Effector memory CD4-positive, alpha-beta T cell (primary cell): Measurements from ENCODE around the gene EXPH5.

Experiments
- DNase-seq, 3 donors: peaks; one replicate each; pipeline ENCODE4 v3.0.0-alpha.2; 2020
- H3K27ac ChIP-seq: 2 replicates; pipeline ENCODE4 v1.7.0; 2013; ENCODE audit warnings: mild to moderate bottlenecking, low read length, moderate library complexity; ENCODE audit not compliant: insufficient read depth, poor library complexity, severe bottlenecking
- H3K27me3 ChIP-seq: replicated peaks from 2 replicates; pipeline ENCODE4 v1.7.0; 2013; ENCODE audit warnings: mild to moderate bottlenecking, low read length; ENCODE audit not compliant: insufficient read depth, control insufficient read depth, poor library complexity, severe bottlenecking
- H3K36me3 ChIP-seq: 2 replicates; pipeline ENCODE4 v1.7.0; 2013; ENCODE audit warnings: mild to moderate bottlenecking, low read length, moderate library complexity; ENCODE audit not compliant: control insufficient read depth, insufficient read depth
- H3K4me1 ChIP-seq: 2 replicates; pipeline ENCODE4 v1.7.0; 2013; ENCODE audit warnings: low read length, mild to moderate bottlenecking; ENCODE audit not compliant: control insufficient read depth, insufficient read depth, poor library complexity, severe bottlenecking
- H3K4me3 ChIP-seq: 2 replicates; pipeline ENCODE4 v1.7.0; 2013; ENCODE audit warnings: low read length, low read depth, mild to moderate bottlenecking; ENCODE audit not compliant: insufficient read depth, poor library complexity, severe bottlenecking
- H3K9me3 ChIP-seq: 2 replicates; pipeline ENCODE4 v1.7.0; 2013; ENCODE audit warnings: mild to moderate bottlenecking, low read length, moderate library complexity; ENCODE audit not compliant: control insufficient read depth

EXPH5 gene

GRCh38 chr11:108568195-108568858 lies 25.2 kb downstream of the EXPH5 start:
- H3K4me3 ChIP-seq: no peak overlapping the region
- no peaks in the 10 kb centered on the region for H3K36me3 ChIP-seq
- DNase-seq: no peak
- no peaks in the 10 kb centered on the region for H3K27me3 ChIP-seq
- no peaks in the 10 kb centered on the region for H3K4me1 ChIP-seq
- no peaks in the 10 kb centered on the region for H3K9me3 ChIP-seq
- no peak overlapping the region for H3K27ac ChIP-seq

DNA sequence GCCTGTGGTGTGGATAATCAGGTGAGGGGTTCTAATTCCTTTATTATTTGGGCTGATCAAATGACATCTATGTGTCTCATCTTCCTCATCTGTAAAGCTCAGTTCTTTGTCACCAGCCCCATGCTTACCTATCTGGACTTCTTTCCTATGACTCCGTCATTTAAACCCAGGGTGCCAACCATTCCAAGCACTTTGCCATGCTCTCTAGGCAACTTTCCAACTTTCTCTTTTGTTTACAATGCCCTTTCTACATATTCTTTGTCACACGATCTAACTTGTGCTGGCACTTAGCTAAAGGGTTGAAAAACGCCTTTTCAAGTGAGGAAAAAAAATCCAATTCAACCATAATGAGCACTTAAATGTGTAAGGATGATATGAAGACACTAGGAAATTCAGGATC lies 27.9 kb downstream of the EXPH5 start:
- no peaks in the 10 kb centered on the region for H3K36me3 ChIP-seq
- H3K4me3 ChIP-seq: no peak overlapping the region
- DNase-seq: no peak
- no peak overlapping the region for H3K27ac ChIP-seq
- no peaks in the 10 kb centered on the region for H3K9me3 ChIP-seq
- H3K4me1 ChIP-seq: no peaks in the 10 kb centered on the region
- no peaks in the 10 kb centered on the region for H3K27me3 ChIP-seq

DNA sequence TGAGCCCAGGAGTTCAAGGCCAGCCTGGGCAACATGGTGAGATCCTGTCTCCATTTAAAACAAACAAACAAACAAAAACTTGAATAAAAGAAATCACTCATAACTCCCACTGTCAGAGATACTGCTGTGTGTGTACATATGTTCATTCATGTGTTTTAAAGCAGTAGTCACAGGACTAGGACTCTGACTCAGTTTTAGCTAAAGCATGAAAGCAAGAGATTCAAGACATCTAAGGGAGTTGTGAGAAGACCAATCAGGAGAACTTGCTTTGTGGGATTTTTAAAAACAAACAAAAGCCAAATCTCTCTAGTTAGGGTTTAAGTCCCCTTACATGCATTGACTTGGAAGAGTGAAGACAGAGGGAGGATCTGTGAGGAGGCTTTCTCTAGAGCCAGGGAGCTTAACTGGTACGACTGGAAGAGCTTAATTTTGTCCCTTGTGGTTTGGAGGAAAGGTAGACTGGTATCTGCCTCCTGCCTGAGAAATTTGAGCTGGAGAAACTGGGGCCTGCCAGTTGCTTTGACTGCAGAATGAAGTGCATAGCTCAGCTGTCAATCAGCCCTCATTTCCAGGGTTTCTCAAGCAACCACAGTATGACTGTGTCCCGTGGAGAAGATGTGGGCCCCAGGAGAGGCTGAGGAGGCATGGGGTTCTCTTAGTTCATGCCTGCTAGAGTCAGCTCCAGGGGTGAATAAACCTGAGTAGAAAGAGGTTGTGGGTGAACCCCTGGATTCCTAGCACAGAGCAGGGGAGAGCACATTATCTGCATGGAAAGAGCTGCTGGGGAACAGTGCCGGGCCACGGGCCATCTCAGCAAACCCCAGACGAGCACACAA lies 30.6 kb downstream of the EXPH5 start:
- Histone ChIP-seq H3K27ac (no peak overlapping the region), H3K9me3 (no peaks in the 10 kb centered on the region), H3K4me3 (no peak overlapping the region)

GRCh38 chr11:108561535-108561991 lies 32.0 kb downstream of the EXPH5 start:
- no peak overlapping the region for H3K4me3 ChIP-seq
- no peaks in the 10 kb centered on the region for H3K36me3 ChIP-seq
- no peak overlapping the region for H3K27ac ChIP-seq
- DNase-seq: no peak
- H3K4me1 ChIP-seq: no peaks in the 10 kb centered on the region
- H3K27me3 ChIP-seq: no peaks in the 10 kb centered on the region
- no peaks in the 10 kb centered on the region for H3K9me3 ChIP-seq

More for the DNA sequence above, 30.6 kb downstream of the EXPH5 start:
- no peaks in the 10 kb centered on the region for H3K27me3 ChIP-seq
- no peaks in the 10 kb centered on the region for H3K4me1 ChIP-seq
- DNase-seq: no peak
- H3K36me3 ChIP-seq: no peaks in the 10 kb centered on the region

DNA sequence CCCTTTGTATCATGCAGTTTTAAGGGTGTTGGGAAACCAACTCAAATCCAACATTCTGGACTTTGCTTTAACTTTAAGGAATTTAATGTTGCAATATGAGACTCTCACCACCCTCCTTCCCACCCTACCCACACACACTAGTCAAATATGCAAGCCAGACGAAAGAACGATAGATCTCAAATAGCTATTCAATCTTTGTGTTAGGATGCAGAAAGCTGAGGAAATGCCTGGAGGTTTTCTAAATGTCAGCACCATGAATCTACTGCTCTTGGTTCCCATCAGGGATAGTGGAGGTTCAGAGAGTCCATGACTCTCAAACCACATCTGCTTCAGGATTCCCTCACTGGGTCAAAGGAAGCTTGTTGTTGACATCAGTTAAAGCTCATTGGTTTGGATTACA lies 33.7 kb downstream of the EXPH5 start:
- Histone ChIP-seq H3K4me1 (no peaks in the 10 kb centered on the region), H3K36me3 (no peaks in the 10 kb centered on the region), H3K27ac (no peak overlapping the region), H3K4me3 (no peak overlapping the region), H3K27me3 (no peaks in the 10 kb centered on the region), H3K9me3 (no peaks in the 10 kb centered on the region)
- DNase-seq: no peak

GRCh38 chr11:108559340-108559739 lies 34.2 kb downstream of the EXPH5 start:
- no peaks in the 10 kb centered on the region for H3K27me3 ChIP-seq
- H3K36me3 ChIP-seq: no peaks in the 10 kb centered on the region
- no peaks in the 10 kb centered on the region for H3K9me3 ChIP-seq
- no peaks in the 10 kb centered on the region for H3K4me1 ChIP-seq
- no peak for DNase-seq
- H3K4me3 ChIP-seq: no peak overlapping the region
- no peak overlapping the region for H3K27ac ChIP-seq

DNA sequence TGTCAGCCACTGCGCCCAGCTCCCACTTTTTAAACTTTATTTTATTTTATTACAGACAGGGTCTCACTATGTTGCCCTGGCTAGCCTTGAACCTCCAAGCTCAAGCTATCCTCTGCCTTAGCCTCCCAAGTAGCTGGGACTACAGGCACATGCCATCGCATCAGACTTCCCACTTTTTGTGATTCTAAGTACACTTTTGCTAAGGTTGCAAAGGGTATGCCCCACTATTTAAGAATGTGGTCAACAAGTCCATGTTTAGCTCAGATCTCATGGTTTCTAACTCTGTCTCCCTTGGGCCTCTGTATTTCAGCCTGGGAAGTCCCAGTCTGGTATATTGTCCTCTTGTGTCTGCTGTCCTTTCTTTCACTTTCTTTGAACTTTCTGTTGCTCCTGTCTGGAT lies 35.3 kb downstream of the EXPH5 start:
- no peak for DNase-seq
- Histone ChIP-seq H3K27me3 (no peaks in the 10 kb centered on the region), H3K4me3 (no peak overlapping the region), H3K36me3 (no peaks in the 10 kb centered on the region), H3K9me3 (no peaks in the 10 kb centered on the region), H3K4me1 (no peaks in the 10 kb centered on the region), H3K27ac (no peak overlapping the region)

- H3K4me1 ChIP-seq: no peaks in the 10 kb centered on the region
- no peak for DNase-seq
- no peaks in the 10 kb centered on the region for H3K27me3 ChIP-seq
- H3K4me3 ChIP-seq: no peak overlapping the region
- H3K27ac ChIP-seq: no peak overlapping the region
- H3K9me3 ChIP-seq: no peaks in the 10 kb centered on the region
- H3K36me3 ChIP-seq: no peaks in the 10 kb centered on the region
These were observed 37.5 kb downstream of the EXPH5 start for GRCh38 chr11:108556019-108556418.

DNA sequence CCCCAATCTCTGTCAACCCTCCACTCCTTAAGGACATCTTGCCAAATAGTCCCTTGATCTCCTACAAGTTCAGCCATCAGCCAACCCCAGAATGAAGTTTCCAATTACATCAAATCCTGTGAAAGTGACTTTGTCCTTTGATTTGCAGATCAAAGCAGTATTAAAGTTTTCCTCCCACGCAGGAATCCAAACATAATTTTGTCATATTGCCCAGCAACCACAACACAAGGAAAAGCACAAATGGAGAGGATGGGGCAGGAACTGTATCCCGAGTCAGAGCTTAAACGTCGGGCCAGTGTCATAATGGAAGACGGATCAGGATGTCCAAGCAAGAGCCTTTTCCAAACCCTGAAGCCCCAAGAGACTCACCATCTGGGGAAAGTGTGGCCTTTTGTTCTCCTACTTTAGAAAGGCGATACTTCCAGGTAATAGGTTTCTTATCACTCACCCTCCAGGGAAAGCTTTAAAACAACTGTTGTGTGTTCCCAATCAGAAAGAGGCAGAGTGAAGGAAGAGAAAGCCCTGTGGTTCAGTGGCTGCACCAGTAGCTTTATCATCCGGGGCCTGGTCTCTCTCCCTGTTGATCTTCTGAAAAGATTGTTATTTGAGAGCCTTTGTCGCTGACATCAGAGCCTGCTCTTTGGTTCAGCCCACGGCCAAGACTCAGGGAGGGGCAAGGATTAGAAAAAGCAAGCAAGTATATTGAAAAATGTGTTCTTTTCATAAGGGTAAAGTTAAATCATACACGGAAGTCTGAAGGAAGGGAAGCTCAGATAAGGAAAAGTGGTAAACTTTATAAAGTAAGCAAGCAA lies 41.7 kb downstream of the EXPH5 start:
- Histone ChIP-seq H3K4me1 (no peaks in the 10 kb centered on the region), H3K27ac (no peak overlapping the region), H3K9me3 (no peaks in the 10 kb centered on the region), H3K27me3 (no peaks in the 10 kb centered on the region), H3K36me3 (no peaks in the 10 kb centered on the region), H3K4me3 (no peak overlapping the region)
- DNase-seq: no peak
